Islet precursor cell (in vitro differentiated cells): ENCODE data around the gene BDNF.
"Not testable (repeated sequence)": the region's sequence is repeated elsewhere in the genome, so short reads cannot be mapped to it uniquely, and the experiment has no call there.

Source experiments
- DNase-seq: peaks from one replicate; pipeline ENCODE4 v3.0.0-alpha.2; 2018

BDNF gene

DNA sequence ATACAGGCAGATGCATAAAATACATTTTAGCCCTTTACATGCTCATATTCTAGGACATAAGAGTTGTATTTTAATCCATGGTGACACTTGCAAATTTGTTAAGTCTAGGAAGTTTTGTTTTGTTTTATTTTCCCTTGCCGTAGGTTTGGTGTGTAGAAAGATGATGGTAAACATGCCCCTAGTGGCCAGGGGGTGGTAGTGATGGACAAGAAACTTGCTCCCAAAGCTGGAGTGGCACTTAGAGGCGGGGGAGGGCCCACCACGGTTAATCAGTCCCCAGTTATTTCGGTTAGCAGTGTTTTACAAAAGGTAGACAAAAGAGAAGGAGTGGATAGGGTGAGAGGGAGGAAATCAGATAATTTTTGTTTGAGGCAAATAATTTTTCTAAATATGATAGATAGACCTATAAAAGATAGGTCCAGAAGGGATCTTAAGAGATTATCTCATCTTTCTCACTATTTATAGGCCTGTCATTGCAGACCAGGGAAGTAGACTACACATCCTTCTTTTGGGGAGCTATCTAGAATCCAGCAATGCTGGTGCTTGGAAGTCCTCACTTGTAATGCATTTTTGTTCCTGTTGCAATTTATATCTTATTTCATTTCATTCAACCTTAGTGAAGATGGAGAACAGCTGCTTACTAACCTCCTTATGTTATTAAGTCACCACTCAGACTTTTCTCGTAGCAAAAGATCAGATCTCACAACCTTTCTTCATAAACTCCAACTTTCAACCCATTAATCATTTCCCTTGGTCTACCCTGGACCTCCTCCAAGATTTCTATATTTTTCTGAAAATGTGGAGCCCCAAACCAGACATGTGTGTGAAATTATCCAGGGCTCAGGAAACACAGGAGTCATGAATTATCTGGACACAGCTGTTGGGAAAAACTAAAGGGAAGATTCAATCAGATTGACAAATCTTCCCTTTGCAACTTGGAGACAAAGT is 5.9 kb upstream of the BDNF start:
- no peak for DNase-seq

DNA sequence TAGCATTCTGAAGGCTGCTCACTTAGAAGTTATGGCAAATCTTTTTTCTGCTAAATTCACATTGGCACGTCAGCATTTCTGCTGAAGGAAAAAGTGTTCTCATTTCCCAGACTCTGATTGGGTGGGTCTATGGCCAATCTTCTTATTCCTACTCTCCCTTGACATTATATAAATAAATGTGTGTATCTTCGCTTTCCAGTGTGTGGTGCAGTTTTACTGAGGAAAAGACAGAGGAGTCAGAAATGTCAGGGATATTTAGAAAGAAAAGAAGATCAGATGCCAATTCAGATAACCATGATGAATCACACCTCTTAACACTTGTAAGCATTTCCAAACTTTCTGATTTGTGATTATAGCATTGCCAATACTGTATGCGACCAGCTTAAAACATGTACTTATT is 3.2 kb upstream of the BDNF start:
- DNase-seq = no peak

DNA sequence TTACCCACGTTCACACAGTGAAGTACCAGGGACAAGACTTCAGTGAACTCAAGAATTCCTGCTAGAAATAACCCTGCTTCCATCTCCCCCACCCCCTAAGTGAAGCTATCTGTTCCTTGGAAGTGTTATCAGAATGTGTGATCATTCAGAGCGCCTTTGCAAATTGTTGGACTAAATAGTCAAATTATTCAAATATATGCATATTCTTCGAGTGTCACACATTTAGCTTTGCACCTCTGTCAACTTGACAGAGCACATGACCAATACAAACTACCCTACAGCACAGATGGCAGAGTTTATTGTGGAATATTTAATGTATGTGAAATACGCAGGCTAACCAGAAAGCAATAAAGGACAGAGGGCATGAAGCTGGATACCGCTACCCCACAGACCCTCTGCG is 2.6 kb upstream of the BDNF start:
- DNase-seq = no peak

DNA sequence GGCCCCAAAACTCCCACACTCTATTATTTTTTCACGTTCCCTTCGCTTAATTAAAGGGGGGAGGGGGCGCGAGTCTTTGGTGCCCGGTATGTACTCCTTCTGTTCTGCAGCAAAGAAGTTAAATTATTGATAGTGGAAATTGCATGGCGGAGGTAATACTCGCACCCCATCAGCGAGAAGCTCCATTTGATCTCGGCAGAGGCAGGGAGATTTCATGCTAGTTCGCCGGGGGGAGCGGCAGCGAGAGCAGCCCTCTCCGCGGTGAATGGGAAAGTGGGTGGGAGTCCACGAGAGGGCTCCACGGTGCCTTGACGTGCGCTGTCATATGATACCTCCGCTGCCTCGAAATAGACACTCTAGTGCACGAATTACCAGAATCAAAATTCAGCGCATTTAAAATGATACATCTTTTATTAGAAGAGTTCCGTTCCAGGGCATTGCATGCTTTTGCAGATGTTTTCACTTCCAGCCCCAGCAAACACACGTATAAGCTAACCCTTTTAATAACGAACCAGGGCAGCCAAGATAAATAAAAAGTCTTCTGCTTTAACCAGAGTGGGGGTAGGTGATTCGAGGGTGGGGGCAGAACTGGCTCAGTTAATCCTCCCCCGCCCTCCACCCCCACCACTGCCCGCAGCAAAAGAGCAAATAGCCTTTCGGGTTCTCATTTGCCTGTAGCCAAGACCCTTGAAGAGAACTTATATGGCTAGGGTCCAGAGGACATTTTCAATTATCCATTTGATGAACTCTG is 1.3 kb upstream of the BDNF start:
- no peak for DNase-seq

DNA sequence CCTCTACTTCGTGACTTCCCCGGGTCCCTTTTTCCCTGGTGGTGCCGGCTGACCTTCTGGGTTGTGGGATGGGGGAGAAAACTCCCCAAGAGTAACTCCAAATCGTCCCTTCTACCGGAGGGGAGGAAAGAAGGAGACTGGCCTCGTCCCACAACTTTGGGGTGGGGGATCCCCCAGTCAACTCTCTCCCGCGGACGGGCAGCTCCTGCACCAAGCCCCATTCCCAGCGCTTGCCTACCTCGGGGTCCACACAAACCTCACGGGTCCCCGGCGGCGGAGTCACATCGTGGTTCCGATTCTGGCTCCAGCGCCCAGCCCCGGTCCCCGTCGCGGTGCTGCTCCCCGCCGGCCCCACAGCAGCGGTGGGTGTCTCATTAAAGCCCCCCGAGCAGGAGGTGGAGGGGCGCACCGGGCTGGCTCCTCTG is 317 bp downstream of the BDNF start:
- DNase-seq = no peak

DNA sequence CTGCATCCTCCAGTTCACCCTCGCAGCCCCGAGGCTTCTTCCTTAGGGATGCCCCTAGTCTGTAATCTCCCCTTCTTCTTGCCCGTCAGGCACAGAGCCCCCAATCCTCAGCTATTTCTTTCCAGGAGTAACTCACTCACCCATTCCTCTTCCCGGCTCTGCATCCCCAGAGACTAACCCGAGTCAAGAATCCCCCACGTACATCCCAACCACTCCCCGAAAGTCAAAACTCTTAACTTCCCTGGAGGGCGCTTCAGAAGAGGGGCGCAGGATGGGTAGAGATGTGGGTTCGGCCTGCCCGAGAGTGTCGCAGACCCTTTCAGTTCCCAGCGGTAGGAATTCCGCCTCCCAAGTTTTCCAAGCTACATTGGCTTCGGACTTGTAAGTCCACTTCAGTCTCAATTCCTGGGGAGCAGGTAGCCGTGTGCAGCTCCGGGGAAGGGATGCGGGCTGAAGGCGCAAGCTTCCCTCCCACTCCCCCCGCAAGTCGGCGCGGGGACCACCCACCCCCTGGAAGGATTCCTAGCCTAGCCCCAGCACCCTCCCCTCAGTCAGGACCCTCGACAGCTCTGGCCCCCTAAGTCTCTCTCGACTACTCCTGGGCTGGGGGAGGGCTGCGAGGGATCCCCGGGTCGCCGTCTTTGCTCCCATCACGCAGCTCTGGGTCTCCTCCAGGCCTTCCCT is 871 bp downstream of the BDNF start:
- peak; percentile 65 for DNase-seq

DNA sequence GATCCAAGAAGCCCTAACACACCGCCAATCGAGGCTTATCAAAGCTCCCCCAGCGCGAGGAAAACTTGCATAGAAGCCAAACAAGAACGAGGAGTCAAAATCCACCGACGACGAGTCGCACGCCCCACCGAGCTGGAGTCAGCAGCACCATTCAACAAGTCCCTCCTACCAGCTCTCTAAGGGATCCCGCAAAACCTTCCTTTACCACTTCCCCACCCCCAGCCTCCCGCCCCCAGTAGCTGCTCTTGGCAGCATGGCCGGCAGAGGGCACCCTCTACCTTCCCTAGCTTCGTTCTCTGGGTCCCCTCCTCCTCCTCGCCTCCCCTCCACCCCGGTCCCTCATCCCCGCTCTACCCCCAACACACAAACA is 1.4 kb downstream of the BDNF start:
- peak; percentile 95 for DNase-seq

DNA sequence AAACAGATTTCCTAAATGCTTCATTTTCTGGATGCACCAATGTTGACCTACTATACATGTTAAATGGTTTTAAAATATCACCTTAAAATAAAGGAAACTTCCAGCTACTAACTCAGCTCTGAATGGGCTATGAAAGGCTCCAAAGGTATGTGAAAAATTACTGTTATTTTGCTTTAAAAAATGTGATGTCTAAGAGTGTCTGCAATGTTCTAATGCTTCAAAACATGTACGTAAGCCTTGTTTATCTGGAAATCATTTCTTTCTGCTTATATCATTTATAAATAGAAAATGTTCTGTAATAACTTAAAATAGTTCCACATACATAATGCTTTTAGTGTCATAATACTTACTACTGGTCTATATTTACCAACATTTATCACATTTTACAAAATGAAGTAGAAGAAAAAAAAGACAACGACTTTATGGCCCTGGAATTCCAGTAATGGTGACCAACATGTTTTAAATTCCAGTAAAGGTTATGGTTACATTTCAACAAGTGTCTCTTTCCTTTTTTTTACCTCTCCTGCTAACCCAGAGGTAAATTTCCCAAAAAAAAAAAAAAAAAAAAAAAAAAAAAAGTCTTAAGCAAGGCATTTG is 2.5 kb downstream of the BDNF start:
- DNase-seq = no peak

DNA sequence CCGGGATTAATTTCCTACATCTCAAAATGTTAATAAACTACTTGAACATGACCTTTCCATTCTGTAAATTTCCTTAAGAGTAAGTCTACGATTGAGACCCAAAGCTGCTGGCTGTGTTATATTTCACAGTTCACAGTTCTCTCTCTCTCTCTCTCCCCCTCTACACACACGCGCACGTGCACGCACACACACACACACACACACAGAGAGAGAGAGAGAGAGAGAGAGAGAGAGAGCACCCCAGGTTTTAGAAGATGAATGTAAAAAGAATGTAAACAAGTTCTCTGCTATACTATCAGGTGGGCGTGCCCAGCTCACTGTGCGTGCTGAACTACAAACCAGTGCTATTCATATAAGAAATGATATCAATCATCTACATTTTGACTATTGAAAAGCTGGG is 3.3 kb downstream of the BDNF start:
- no peak for DNase-seq

DNA sequence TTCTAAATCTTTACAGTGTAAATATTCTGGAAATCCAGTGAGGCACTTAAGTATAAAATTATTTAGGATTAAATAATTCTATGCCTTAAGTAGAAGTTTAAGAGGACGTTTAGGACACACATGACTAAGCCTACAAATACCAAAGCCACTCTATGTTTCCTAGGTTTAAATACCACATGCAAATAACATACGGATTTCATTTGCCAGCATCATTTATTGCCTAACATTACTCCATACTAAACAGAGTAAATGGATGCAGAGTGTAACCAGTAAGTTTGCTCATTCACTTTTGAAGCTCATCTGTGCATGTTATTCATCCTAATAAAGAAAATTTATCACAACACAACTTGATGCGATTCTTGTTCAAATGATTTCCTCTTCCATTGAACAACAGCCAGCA is 4.1 kb downstream of the BDNF start:
- DNase-seq = no peak

DNA sequence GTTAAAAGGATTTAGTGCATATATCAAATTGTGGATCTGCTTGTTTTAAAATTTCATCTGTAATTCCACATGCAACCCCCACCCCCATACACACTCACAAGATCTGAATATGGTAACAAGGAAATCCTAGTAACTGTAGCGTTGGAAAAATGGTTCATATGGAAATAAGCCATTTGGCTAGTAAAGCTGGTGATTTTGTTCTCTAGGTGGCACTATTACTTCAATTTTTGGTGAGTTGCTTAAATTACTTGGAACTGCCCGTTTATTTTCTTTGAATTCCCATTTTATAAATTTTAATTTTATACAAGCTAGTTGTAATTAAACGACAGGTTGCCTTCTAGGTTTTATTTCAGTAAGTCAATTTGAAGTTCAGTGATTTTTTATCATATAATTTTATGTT is 5.3 kb downstream of the BDNF start:
- no peak for DNase-seq

DNA sequence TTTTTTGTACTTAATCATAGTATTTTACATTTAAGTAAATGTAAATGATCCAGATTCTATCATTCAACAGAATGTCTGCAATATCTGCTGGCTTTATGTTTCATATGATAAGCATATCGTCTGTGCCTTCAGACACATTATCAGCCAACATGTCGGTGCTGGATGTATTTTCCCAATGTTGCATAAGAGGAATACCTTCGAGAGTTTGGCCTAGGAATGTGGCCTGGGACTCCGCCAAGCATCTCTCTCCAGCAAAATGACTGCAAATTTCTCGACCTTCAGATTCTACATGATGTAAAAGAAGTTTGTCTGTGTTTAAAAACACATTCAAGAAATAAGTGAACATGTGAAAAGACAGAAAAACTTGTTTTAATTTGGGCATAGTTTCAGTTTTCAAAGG is 6.9 kb downstream of the BDNF start:
- no peak for DNase-seq

DNA sequence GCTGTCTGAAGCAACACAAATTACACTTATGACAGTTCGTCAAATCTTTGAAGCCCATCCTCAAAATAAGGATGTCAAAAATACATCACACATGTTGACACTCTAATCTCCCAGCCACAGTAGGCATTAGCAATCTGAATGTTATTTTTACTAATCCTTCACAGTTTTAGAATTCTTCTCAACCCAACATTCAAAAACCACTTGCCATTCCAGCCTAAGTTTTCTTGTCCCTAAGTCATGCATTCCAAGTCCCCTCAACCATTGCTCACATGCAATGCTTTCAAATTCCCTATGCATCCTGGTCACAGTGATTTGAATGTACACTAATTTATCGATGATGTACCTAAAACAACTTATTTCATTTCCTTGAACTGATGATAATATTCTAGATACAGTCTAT is 7.5 kb downstream of the BDNF start:
- DNase-seq = no peak

DNA sequence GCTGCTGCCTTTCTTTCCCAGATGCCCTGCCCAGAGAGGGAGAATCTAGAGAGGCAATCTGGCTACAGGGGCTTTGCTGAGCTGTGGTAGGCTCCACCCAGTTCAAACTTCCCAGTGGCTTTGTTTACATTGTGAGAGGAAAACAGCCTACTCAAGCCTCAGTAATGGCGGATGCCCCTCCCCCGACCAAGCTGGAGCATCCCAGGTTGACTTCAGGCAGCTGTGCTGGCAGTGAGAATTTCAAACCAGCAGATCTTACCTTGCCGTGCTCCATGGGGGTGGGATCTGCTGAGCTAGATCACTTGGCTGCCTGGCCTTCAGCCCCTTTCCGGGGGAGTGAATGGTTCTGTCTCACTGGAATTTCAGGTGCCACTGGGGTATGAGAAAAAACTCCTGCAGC is 12.2 kb downstream of the BDNF start:
- DNase-seq = peak; percentile 55

DNA sequence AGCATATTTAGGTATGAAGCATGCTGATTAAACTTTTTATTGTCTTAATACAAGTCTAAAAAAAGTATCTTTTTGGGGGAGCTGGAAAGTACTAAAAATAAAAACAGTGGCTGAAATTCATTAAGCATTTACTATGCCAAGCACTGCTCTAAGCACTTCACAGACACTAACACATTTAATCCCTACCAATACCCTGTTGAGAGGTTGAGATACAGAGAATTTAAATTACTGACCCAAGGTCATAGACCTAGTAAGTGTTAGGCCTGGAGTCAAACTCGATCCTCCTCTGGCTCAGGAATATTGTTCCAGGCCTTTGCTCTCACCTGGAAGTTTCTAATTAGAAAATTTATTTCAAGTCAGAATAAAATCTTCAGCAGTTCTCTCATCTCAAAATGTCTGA is 18.6 kb downstream of the BDNF start:
- no peak for DNase-seq

DNA sequence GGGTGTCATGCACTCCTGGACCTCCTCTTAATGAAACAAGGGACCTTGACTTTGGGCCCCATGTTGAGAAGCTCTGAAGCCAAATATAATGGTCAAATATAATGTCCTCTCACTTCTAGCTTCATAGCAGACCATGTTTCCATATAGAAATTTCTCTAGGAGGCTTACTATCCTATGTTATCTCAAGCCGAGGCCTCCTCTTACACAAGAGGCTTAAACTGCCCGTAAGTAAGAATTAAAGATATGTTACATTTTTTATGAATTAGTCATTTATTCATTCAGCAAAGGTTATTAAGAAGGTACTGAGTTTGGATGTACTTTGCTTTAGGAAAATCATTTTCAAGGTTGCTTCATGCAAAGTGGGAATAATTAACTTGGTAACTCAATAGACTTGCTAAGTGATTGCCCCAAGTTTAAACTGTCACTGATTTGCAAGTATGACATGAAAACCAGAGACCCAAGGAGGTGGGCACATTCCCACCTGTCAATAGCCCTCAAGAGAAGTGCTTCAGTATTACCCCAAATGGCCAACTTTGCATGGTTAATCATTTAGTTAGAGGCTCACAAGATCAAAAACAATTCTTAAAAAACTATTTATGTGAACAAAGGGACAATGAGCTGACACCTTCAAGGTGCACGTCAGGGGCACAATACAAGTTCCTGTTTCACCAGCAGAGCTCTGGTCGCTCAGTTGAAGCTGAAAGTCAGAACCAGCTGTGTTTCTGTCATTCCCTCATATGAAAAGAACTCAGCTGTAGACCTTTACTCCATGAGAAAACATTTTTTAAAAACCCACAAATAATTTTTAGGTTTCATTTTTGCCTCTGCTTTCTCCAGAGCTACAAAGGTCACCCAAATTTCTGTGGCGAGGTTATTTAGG is 20.9 kb downstream of the BDNF start:
- DNase-seq = no peak

DNA sequence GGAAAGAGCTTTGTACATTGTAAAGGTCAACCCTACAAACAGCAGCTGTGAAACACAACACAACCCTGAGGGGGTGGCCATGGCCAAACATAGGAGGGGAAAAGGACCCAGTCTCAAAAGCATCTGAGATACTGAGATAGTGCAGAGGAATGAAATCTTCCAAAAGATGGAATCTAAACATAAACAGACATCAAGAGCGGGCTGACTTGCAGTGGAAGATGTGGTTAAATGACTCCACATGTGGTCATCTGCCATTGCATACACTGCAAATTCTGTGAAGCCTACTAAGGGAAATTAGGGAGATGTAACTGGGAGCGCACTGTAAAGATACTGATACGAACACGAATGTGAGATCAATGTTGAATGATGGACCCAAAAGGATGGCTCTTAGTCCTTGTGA is 22.0 kb downstream of the BDNF start:
- no peak for DNase-seq

DNA sequence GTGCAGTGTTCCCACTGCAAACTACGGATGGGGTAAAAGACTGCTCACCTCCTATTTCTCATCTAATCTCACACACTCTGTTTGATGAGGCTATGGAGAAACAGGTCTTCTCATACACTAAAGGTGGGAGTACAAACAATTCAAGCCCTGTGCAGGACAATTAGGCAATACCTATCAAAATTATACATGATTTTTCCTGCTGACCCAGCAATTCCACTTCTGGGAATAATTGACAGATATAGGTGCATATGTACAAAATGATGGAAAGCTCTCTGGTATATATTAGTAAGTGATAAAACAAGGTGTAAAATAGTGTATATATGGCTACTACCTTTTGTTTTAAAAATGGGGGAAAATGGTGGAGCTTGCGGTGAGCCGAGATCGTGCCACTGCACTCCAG is 23.1 kb downstream of the BDNF start:
- DNase-seq = no peak

DNA sequence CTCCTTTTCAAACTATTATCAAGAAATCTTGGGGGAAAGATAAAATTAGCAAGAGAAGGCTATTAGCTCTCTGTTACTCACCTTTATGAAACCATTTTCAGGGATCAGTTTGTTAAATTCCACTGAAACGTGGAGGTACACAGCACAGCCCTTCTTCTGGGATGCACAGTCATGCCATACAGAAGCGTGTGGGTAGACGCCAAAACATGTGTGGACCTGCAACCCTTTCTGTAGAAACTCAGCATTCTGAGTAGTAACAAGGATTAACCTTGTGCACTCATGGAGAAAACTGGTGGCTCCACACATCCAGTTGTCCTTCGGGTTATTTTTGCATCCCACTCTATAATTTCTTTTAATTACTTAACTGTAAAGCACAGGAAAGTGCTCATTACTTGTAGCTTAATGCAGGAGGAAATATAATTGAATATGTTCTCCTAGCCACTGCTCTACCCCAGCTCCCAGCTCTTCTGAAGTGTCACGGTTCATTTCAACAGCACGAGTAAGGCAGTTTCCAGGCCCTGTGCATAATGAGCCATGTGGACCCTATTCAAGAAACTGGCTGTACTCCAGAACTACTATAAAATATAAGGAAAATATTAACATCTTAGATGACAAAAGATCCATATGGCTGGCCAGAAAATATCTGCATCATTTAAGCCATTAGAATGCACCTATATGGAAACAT is 26.1 kb downstream of the BDNF start:
- DNase-seq = no peak

DNA sequence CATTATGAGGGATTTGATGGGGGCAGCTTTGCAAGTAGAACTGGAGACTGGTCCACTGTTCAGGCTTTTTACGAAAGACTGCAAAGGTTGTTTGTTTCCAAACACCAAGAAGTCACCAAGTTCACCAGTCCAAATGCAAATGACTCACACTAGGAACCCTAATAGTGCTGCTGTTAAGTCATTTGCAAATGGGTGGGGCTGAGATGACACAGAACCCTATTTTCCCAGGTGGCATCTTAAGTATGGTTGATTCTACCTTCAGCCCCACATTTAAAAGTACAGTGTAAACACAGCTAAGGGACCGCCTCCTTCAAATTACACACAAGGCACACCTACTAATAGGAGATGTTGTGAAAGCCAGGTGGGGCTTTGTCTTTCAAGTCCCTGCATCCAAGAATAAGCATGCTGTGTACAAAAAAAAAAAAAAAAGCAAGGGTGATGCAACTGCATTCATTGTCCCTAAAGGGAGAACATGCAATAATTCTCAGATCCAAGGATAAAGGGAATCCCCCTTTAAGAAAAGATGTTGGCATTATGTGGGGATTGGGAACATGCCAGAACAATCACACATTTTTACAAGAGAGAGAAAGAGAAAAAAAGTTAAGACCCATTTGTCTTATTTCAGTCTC is 27.3 kb downstream of the BDNF start:
- no peak for DNase-seq

DNA sequence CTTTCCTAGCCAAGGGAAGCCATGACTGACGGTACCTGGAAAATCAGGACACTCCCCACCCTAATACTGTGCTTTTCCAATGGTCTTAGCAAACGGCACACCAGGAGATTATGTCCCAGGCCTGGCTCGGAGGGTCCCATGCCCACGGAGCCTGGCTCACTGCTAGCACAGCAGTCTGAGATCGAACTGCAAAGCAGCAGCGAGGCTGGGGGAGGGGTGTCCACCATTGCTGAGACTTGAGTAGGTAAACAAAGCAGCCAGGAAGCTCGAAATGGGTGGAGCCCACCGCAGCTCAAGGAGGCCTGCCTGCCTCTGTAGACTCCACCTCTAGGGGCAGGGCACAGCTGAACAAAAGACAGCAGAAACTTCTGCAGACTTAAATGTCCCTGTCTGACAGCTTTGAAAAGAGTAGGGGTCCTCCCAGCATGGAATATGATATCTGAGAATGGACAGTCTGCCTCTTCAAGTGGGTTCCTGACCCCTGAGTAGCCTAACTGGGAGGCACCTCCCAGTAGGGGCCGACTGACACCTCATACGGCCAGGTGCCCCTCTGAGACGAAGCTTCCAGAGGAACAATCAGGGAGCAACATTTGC is 34.6 kb downstream of the BDNF start:
- DNase-seq = not testable (repeated sequence)
